HepG2 (cell line): ENCODE measurements around the gene GSAP. TPM values are rescaled to one million over a fixed set of nuclear protein-coding genes. Genes with fewer than 3 reads are reported as not detected.

ENCODE experiments used
- ATAC-seq: fragments of 200-7000 bp; cut with Tn5 transposase; 3 replicates; pipeline ENCODE4 v1.9.1; 2020; ENCODE audit warnings: mild to moderate bottlenecking, moderate library complexity
- BruUV-seq: library from RNA; stranded (reverse); fragments of 400-500 nt; replicated peaks from 2 replicates; lab custom pipeline; 2021; lab: Mats Ljungman, UMichigan
- CTCF ChIA-PET: fragments of 300-600 bp; formaldehyde crosslinking; extraction: SDS; loops from one replicate; lab custom pipeline; 2021; ENCODE audit warnings: low total read pairs, inconsistent platforms, low intra/inter-chr PET ratio; lab: Yijun Ruan, JAX
- POLR2A ChIA-PET: fragments of 350-600 bp; sonication (Branson Sonifier 250); formaldehyde crosslinking; loops from one replicate; lab custom pipeline; 2020; ENCODE audit warnings: antibody characterized with exemption, inconsistent platforms; lab: Yijun Ruan, JAX
- DNase-seq: peaks from one replicate; pipeline ENCODE4 v3.0.0-alpha.2; 2015; ENCODE audit warnings: low spot score
- FAIRE-seq: peaks from 3 replicates; lab custom pipeline; 2011; peaks lifted over from hg19 to GRCh38; lab: Jason Lieb, UNC
- H2AFZ ChIP-seq: one replicate; pipeline ENCODE4 v1.6.1; 2011; ENCODE audit warnings: low read length, inconsistent platforms
- H3K27ac ChIP-seq: fragments of 300-600 bp; 3 replicates; pipeline ENCODE4 v1.8.0; 2011; ENCODE audit warnings: mixed run types, mild to moderate bottlenecking, mixed read lengths, low read length, inconsistent platforms; ENCODE audit not compliant: insufficient read depth; ENCODE audit errors: extremely low read length
- H3K27me3 ChIP-seq, 2 experiments: fragments of 200-600 bp in 1 of 2; 2 replicates in 1 of 2; 3 replicates in 1 of 2; pipeline versions ENCODE4 v1.6.0 to v1.8.0; 2011; ENCODE audit warnings: low read length in 2 of 2, mild to moderate bottlenecking in 2 of 2, moderate library complexity in 2 of 2, inconsistent platforms in 1 of 2; ENCODE audit not compliant: insufficient read depth in 2 of 2, control insufficient read depth in 1 of 2
- H3K36me3 ChIP-seq, 2 experiments: fragments of 200-600 bp in 1 of 2; replicated peaks in 1 of 2; 2 replicates in 1 of 2; 3 replicates in 1 of 2; pipeline versions ENCODE4 v1.5.1 to v1.8.0; 2011; ENCODE audit warnings: low read length in 2 of 2, inconsistent platforms in 1 of 2; ENCODE audit not compliant: insufficient read depth in 2 of 2, control insufficient read depth in 1 of 2
- H3K4me1 ChIP-seq: 2 replicates; pipeline ENCODE4 v1.5.1; 2012; ENCODE audit warnings: low read length, inconsistent platforms; ENCODE audit not compliant: insufficient read depth
- H3K4me2 ChIP-seq: 2 replicates; pipeline ENCODE4 v1.6.0; 2011; ENCODE audit warnings: low read depth, low read length, inconsistent platforms
- H3K4me3 ChIP-seq, 3 experiments: fragments of 200-600 bp in 1 of 3; sonication (generic), shearing (Covaris generic) in 1 of 3; replicated peaks in 1 of 3; 2 replicates each; pipeline ENCODE4 v1.5.1; 2011 to 2016; ENCODE audit warnings: low read length in 3 of 3, inconsistent platforms in 2 of 3, low read depth in 2 of 3, mild to moderate bottlenecking in 2 of 3, control low read depth in 1 of 3, mixed read lengths in 1 of 3; ENCODE audit not compliant: insufficient read depth in 1 of 3
- H3K79me2 ChIP-seq: one replicate; pipeline ENCODE4 v1.6.1; 2011; ENCODE audit warnings: low read length, inconsistent platforms; ENCODE audit not compliant: insufficient read depth
- H3K9ac ChIP-seq: 2 replicates; pipeline ENCODE4 v1.6.0; 2011; ENCODE audit warnings: mild to moderate bottlenecking, low read depth, low read length, inconsistent platforms; ENCODE audit not compliant: insufficient read depth
- H3K9me3 ChIP-seq: 2 replicates; pipeline ENCODE4 v1.5.1; 2012; ENCODE audit warnings: mild to moderate bottlenecking, low read length
- H4K20me1 ChIP-seq: 2 replicates; pipeline ENCODE4 v1.6.0; 2011; ENCODE audit warnings: inconsistent platforms, mild to moderate bottlenecking, low read length, moderate library complexity; ENCODE audit not compliant: insufficient read depth
- ATF1 ChIP-seq: IDR thresholded peaks from 2 replicates; pipeline ENCODE4 v1.6.1; 2016; ENCODE audit warnings: mild to moderate bottlenecking, control low read depth
- EP300 ChIP-seq, 3 experiments: sonication (generic) in 1 of 3; formaldehyde crosslinking in 1 of 3; IDR thresholded peaks; 2 replicates each; pipeline versions ENCODE4 v1.5.1 to v1.6.1; 2011 to 2020; ENCODE audit warnings: low read depth in 2 of 3, low read length in 2 of 3, borderline replicate concordance in 1 of 3, improper control_type of control experiment in 1 of 3, mild to moderate bottlenecking in 1 of 3, missing genetic modification reagents in 1 of 3, moderate library complexity in 1 of 3
- FOSL1 ChIP-seq: sonication (generic); formaldehyde crosslinking; IDR thresholded peaks from 2 replicates; pipeline ENCODE4 v1.9.0; 2021; ENCODE audit warnings: missing genetic modification reagents, borderline replicate concordance
- FOXA1 ChIP-seq, 2 experiments: fragments of 450-650 bp in 1 of 2; sonication (generic) in 1 of 2; formaldehyde crosslinking in 1 of 2; IDR thresholded peaks; 2 replicates each; pipeline versions ENCODE4 v1.4.0 to v1.6.1; 2016 to 2020; ENCODE audit warnings: missing genetic modification reagents in 1 of 2
- GATAD2A ChIP-seq: IDR thresholded peaks from 2 replicates; pipeline ENCODE4 v1.6.1; 2016
- KDM3A ChIP-seq: IDR thresholded peaks from 2 replicates; pipeline ENCODE4 v1.6.1; 2018; ENCODE audit warnings: low read depth, missing compliant biosample characterization
- RXRB ChIP-seq: IDR thresholded peaks from 2 replicates; pipeline ENCODE4 v1.6.1; 2016; ENCODE audit warnings: borderline replicate concordance, missing genetic modification reagents, missing compliant biosample characterization
- SALL1 ChIP-seq: sonication (generic); formaldehyde crosslinking; IDR thresholded peaks from 2 replicates; pipeline ENCODE4 v1.8.0; 2022; ENCODE audit warnings: mild to moderate bottlenecking, missing genetic modification reagents
- SMC3 ChIP-seq: IDR thresholded peaks from 2 replicates; pipeline ENCODE4 v1.6.1; 2011; ENCODE audit warnings: low read length, improper control_type of control experiment
- SOX13 ChIP-seq, 3 experiments: fragments of 450-650 bp in 1 of 3; sonication (generic) in 1 of 3; formaldehyde crosslinking in 1 of 3; IDR thresholded peaks in 2 of 3; conservative IDR thresholded peaks in 1 of 3; 2 replicates each; pipeline versions ENCODE4 v1.5.0 to v1.6.1; 2016 to 2020; ENCODE audit warnings: antibody characterized with exemption in 1 of 3, mild to moderate bottlenecking in 1 of 3, missing compliant biosample characterization in 1 of 3, missing genetic modification reagents in 1 of 3, moderate library complexity in 1 of 3
- TBP ChIP-seq: sonication (generic); formaldehyde crosslinking; IDR thresholded peaks from 2 replicates; pipeline ENCODE4 v1.5.0; 2020; ENCODE audit warnings: missing genetic modification reagents
- ZFP1 ChIP-seq: IDR thresholded peaks from 2 replicates; pipeline ENCODE4 v1.6.1; 2016
- ZNF160 ChIP-seq: sonication (generic); formaldehyde crosslinking; IDR thresholded peaks from 2 replicates; pipeline ENCODE4 v1.8.0; 2022; ENCODE audit warnings: mild to moderate bottlenecking, inconsistent platforms, missing genetic modification reagents
- ZNF326 ChIP-seq: sonication (generic); formaldehyde crosslinking; IDR thresholded peaks from 2 replicates; pipeline ENCODE4 v1.4.0; 2020; ENCODE audit warnings: missing genetic modification reagents, borderline replicate concordance
- ZNF589 ChIP-seq: sonication (generic); formaldehyde crosslinking; conservative IDR thresholded peaks from 2 replicates; pipeline ENCODE4 v1.8.0; 2022; ENCODE audit warnings: mild to moderate bottlenecking, moderate library complexity, missing genetic modification reagents
- ZSCAN22 ChIP-seq: sonication (generic); formaldehyde crosslinking; IDR thresholded peaks from 2 replicates; pipeline ENCODE4 v1.4.0; 2020; ENCODE audit warnings: mild to moderate bottlenecking, missing genetic modification reagents
- whole genome bisulfite sequencing: methylation state at CpG from one replicate; pipeline ENCODE4 v1.1.6; 2017; ENCODE audit warnings: low lambda C conversion rate; 5-methylcytosine and 5-hydroxymethylcytosine counted together
- in situ Hi-C: cut with HindIII; loops from 2 replicates; pipeline ENCODE4 v1.10.0; 2017; ENCODE audit warnings: low pct_unique_long_range_greater_than_20kb; ENCODE audit not compliant: extremely low pct_ligation_motif_present
- intact Hi-C: fragments of 100-400 bp; cut with micrococcal nuclease; formaldehyde crosslinking; loops from one replicate; pipeline ENCODE4 v1.10.0; 2022; ENCODE audit not compliant: unreplicated experiment
- polyA plus RNA-seq, 8 experiments: library from polyadenylated mRNA; depleted of rRNA in 3 of 8; stranded (reverse) in 7 of 8; unstranded in 1 of 8; fragments of >200 nt; fragmentation: Illumina TruSeq in 4 of 8; extraction: Trizol in 4 of 8; gene quantifications; 2 replicates each; pipeline versions ENCODE4 v1.2.1 to v1.2.3, GENCODE V29; 2011 to 2016; ENCODE audit warnings: low read depth in 4 of 8, missing spikeins in 1 of 8, mixed read lengths in 1 of 8; ENCODE audit not compliant: insufficient read depth in 1 of 8
- total RNA-seq, 5 experiments: library from RNA; depleted of rRNA; stranded (reverse); fragments of >200 nt; fragmentation: Illumina TruSeq; extraction: Trizol; gene quantifications; 2 replicates each; pipeline ENCODE4 v1.2.3, GENCODE V29; 2016; ENCODE audit warnings: low read depth in 1 of 5
- TF ChIP-seq, protein P1 (sequence below): IDR thresholded peaks from 2 replicates; pipeline ENCODE4 v1.6.1; 2016; ENCODE audit warnings: low read depth

GSAP gene
- total and polyA plus RNA-seq, 2 of the 13 experiments (the other 11 are each of a cell fraction or from before 2014, with no cell fraction given), result 34.6 to 40.6 TPM

DNA sequence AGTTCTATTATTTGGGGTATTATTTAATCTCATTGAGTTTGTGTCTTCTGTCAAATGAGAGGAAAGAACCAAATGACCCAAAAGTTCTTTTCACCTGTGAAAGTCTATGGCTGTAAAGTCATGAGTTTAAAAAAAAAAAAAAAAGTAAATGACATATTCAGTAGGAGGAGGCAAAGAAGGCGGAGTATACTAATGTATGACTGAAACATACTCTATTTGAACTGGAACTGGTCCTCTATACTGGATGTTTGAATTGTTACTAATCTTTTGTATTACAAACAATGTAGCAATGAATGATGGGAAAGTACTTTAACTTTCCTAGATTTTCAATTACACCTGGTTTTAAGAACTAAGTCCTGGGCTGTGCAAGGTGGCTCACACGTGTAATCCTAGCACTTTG lies 24.9 kb upstream of the GSAP start:
- ChIA-PET POLR2A (no interaction called here), CTCF (no interaction called here)
- no peak overlapping the region for H2AFZ ChIP-seq
- no peak overlapping the region for H3K4me3 ChIP-seq
- DNase-seq (no peak), FAIRE-seq (no peak), ATAC-seq (no peak)
- no TSS peak for BruUV-seq
- no peak overlapping the region for H3K9ac ChIP-seq
- H3K9me3 ChIP-seq, result no peaks in the 10 kb centered on the region
- in situ Hi-C loops, result no loop called here
- no peak overlapping the region for H3K27ac ChIP-seq
- H4K20me1 ChIP-seq, result no peaks in the 10 kb centered on the region
- peaks cover 34% of the 10 kb centered on the region for H3K4me1 ChIP-seq
- no peaks in the 10 kb centered on the region for H3K27me3 ChIP-seq
- intact Hi-C loops, result no loop called here
- no peak overlapping the region for H3K4me2 ChIP-seq
- no peaks in the 10 kb centered on the region for H3K79me2 ChIP-seq
- H3K36me3 ChIP-seq, result no peaks in the 10 kb centered on the region
- WGBS, result 46% methylated on average over 2 of the region's 2 CpGs
- TF ChIP-seq ZFP1 (CRISPR knock-in tag), result no peak
- 0 out of 2 replicates have a peak, but pooled peaks have one; percentile 57 for TF ChIP-seq ZSCAN22

DNA sequence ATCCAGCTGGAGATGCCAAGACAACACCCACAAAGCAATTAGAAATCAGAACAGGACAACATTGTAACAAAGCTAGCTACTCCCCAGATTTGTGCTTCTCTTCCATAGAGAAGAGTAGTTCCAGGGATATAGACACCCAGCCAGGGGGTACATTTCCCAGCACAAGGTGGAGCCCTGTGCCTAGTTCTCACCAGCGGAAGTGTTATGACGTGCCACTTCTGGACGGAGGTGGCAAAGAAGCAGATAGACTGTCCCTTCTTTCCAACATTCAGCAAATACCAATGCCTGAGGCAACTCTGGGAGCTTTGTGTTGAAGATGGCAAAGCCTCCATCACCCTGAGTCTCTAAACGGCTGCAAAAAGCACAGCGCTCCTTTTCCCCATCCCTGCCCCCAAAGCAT lies 23.4 kb upstream of the GSAP start:
- no peaks in the 10 kb centered on the region for H3K79me2 ChIP-seq
- no TSS peak for BruUV-seq
- DNase-seq, result peak; percentile 72
- H3K36me3 ChIP-seq, result no peaks in the 10 kb centered on the region
- peak; percentile 12 for FAIRE-seq
- no peaks in the 10 kb centered on the region for H4K20me1 ChIP-seq
- H3K27me3 ChIP-seq, result no peaks in the 10 kb centered on the region
- no peaks in the 10 kb centered on the region for H3K9me3 ChIP-seq
- in situ Hi-C loops, result no loop called here
- CTCF ChIA-PET, result interaction anchor here (0.6 kb wide), 1 partner anchor 114 kb away, joined by 3 read pairs; no protein-coding TSS in a partner anchor
- H3K4me3 ChIP-seq, result no peak overlapping the region
- intact Hi-C loops, result loop anchor here (1.0 to 5.0 kb wide), 2 partner anchors 99 to 158 kb away; no protein-coding TSS in a partner anchor
- 44% methylated on average over 5 of the region's 5 CpGs for WGBS
- H3K4me1 ChIP-seq, result peaks cover 32% of the 10 kb centered on the region
- no peak overlapping the region for H2AFZ ChIP-seq
- POLR2A ChIA-PET, result interaction anchor here (0.6 kb wide), 2 partner anchors 40 to 49 kb away, joined by 3 to 4 read pairs; no protein-coding TSS in a partner anchor
- peak overlapping the region; percentile 48 for H3K4me2 ChIP-seq
- no peak overlapping the region for H3K9ac ChIP-seq
- ATAC-seq, result peak; percentile 99
- no peak overlapping the region for H3K27ac ChIP-seq
- no peak for TF ChIP-seq ZNF589 (CRISPR knock-in tag)
- TF ChIP-seq EP300 (IDR thresholded peaks at IDR 0.05; ENCODE audit: low read depth in 2 of 2, low read length in 2 of 2), result peak in 1 of 2 experiments; percentile 21; a peak in 1 of 4 replicates
- no peak for TF ChIP-seq EP300 (CRISPR knock-in tag; IDR thresholded peaks at IDR 0.05; ENCODE audit: borderline replicate concordance)
- 0 out of 2 replicates have a peak, but pooled peaks have one; percentile 30 for TF ChIP-seq KDM3A (CRISPR knock-in tag)
- no peak for TF ChIP-seq SOX13 (IDR thresholded peaks at IDR 0.05)
- TF ChIP-seq SOX13 (CRISPR knock-in tag; conservative IDR thresholded peaks at IDR 0.05 in 1 of 2, IDR thresholded peaks at IDR 0.05 in 1 of 2), result peak in 1 of 2 experiments; percentile 40; a peak in 1 of 4 replicates
- peak; percentile 60; the same call in 1 of the 2 replicates for TF ChIP-seq ATF1 (CRISPR knock-in tag)
- TF ChIP-seq, protein P1, sequence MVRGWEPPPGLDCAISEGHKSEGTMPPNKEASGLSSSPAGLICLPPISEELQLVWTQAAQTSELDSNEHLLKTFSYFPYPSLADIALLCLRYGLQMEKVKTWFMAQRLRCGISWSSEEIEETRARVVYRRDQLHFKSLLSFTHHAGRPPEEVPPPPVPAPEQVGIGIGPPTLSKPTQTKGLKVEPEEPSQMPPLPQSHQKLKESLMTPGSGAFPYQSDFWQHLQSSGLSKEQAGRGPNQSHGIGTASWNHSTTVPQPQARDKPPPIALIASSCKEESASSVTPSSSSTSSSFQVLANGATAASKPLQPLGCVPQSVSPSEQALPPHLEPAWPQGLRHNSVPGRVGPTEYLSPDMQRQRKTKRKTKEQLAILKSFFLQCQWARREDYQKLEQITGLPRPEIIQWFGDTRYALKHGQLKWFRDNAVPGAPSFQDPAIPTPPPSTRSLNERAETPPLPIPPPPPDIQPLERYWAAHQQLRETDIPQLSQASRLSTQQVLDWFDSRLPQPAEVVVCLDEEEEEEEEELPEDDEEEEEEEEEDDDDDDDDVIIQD (CRISPR knock-in tag), result 0 out of 2 replicates have a peak, but pooled peaks have one; percentile 13
- TF ChIP-seq SMC3, result peak; percentile 89
- TF ChIP-seq FOXA1 (IDR thresholded peaks at IDR 0.05), result no peak
- no peak for TF ChIP-seq FOXA1 (CRISPR knock-in tag; IDR thresholded peaks at IDR 0.05)
- TF ChIP-seq TBP (CRISPR knock-in tag), result no peak
- TF ChIP-seq ZNF160 (CRISPR knock-in tag), result no peak
- TF ChIP-seq FOSL1, result no peak
- peak; percentile 19; the same call in 1 of the 2 replicates for TF ChIP-seq SALL1
- peak; percentile 46; the same call in 1 of the 2 replicates for TF ChIP-seq GATAD2A (CRISPR knock-in tag)
- TF ChIP-seq ZNF326 (CRISPR knock-in tag), result no peak
- TF ChIP-seq RXRB (CRISPR knock-in tag), result peak; percentile 27; the same call in 1 of the 2 replicates
- TF ChIP-seq ZSCAN22, result no peak
